ENCODE results near the gene TMEM167B. TPM values are rescaled to one million over a fixed set of nuclear protein-coding genes. Genes with fewer than 3 reads are reported as not detected.

TMEM167B gene
- total and polyA plus RNA-seq, 2 of the 4 experiments (the other 2 are of a cell fraction), result 21.6 to 32.1 TPM

Small RNA genes lying within 50 kb of the gene (microRNA-seq; reads per million reads assigned to microRNA genes)
- not detected for gene AL356488.2 (ENCODE audit: insufficient read depth, insufficient read length)

Small RNA genes lying within 50 kb of the gene (small RNA-seq; reads per million reads assigned to genes)
- gene AL356488.2, result 0 reads per million in 5 experiments

Other genes with a start within 250 kb of the TMEM167B start
- 0.18 and 0.28 TPM in 2 replicates for gene AKNAD1, start 233.7 kb upstream of the TMEM167B start, total RNA-seq (2012; rRNA removed)
- gene AKNAD1, start 233.7 kb upstream of the TMEM167B start, polyA plus RNA-seq (2012; rRNA removed), result 0.07 and 0.55 TPM in 2 replicates
- gene GPSM2, start 213.8 kb upstream of the TMEM167B start, total RNA-seq (2012; rRNA removed), result 16.7 and 23.1 TPM in 2 replicates
- gene GPSM2, start 213.8 kb upstream of the TMEM167B start, polyA plus RNA-seq (2012; rRNA removed), result 7.1 and 9.3 TPM in 2 replicates
- 29.6 and 41.4 TPM in 2 replicates for gene CLCC1, start 127.3 kb upstream of the TMEM167B start, total RNA-seq (2012; rRNA removed)
- gene CLCC1, start 127.3 kb upstream of the TMEM167B start, polyA plus RNA-seq (2012; rRNA removed), result 18.0 and 19.3 TPM in 2 replicates
- 17.4 and 23.3 TPM in 2 replicates for gene WDR47, start 48.7 kb upstream of the TMEM167B start, total RNA-seq (2012; rRNA removed)
- gene WDR47, start 48.7 kb upstream of the TMEM167B start, polyA plus RNA-seq (2012; rRNA removed), result 7.4 and 8.2 TPM in 2 replicates
- 13.1 and 81.4 TPM in 2 replicates for gene TAF13, start 14.8 kb upstream of the TMEM167B start, total RNA-seq (2012; rRNA removed)
- 28.0 and 42.5 TPM in 2 replicates for gene TAF13, start 14.8 kb upstream of the TMEM167B start, polyA plus RNA-seq (2012; rRNA removed)
- gene ELAPOR1, start 23.4 kb downstream of the TMEM167B start, total RNA-seq (2012; rRNA removed), result 0.28 and 0.54 TPM in 2 replicates
- gene ELAPOR1, start 23.4 kb downstream of the TMEM167B start, polyA plus RNA-seq (2012; rRNA removed), result 1.6 and 1.7 TPM in 2 replicates
- 348 and 373 TPM in 2 replicates for gene SARS1, start 123.2 kb downstream of the TMEM167B start, total RNA-seq (2012; rRNA removed)
- gene SARS1, start 123.2 kb downstream of the TMEM167B start, polyA plus RNA-seq (2012; rRNA removed), result 214 and 231 TPM in 2 replicates
- 1.1 and 1.3 TPM in 2 replicates for gene CELSR2, start 158.8 kb downstream of the TMEM167B start, total RNA-seq (2012; rRNA removed)
- 5.0 and 5.3 TPM in 2 replicates for gene CELSR2, start 158.8 kb downstream of the TMEM167B start, polyA plus RNA-seq (2012; rRNA removed)
- gene PSRC1, start 192.4 kb downstream of the TMEM167B start, total RNA-seq (2012; rRNA removed), result 34.6 and 36.4 TPM in 2 replicates
- gene PSRC1, start 192.4 kb downstream of the TMEM167B start, polyA plus RNA-seq (2012; rRNA removed), result 40.3 and 42.1 TPM in 2 replicates
- gene MYBPHL, start 216.2 kb downstream of the TMEM167B start, total RNA-seq (2012; rRNA removed), result not detected in 2 replicates
- 0.07 TPM in 1 of 2 replicates, not detected in the other for gene MYBPHL, start 216.2 kb downstream of the TMEM167B start, polyA plus RNA-seq (2012; rRNA removed)